SK-N-MC (cell line): Measurements from ENCODE around the gene FGF10.

ENCODE experiments used
- EZH2 ChIP-seq: fragments of 200-600 bp; sonication (generic); IDR thresholded peaks from one replicate; pipeline ENCODE4 v1.6.1; 2017; ENCODE audit warnings: antibody characterized with exemption
- POLR2AphosphoS5 ChIP-seq: IDR thresholded peaks from 2 replicates; pipeline ENCODE4 v1.6.1; 2012; ENCODE audit warnings: mild to moderate bottlenecking, low read depth, low read length, borderline replicate concordance

- TF ChIP-seq EZH2 = no peak
- TF ChIP-seq POLR2AphosphoS5 = no peak
These were observed 96.5 kb downstream of the FGF10 start for GRCh38 chr5:44292736-44293135.
